GM23248 (cell line): Measurements from ENCODE around the gene ZNF536.

ENCODE experiments used
- EZH2 ChIP-seq: fragments of 200-600 bp; sonication (generic); IDR thresholded peaks from 2 replicates; pipeline ENCODE4 v1.6.1; 2018; ENCODE audit warnings: antibody characterized with exemption, mild to moderate bottlenecking; ENCODE audit not compliant: insufficient read depth, poor library complexity, severe bottlenecking
- EZH2phosphoT487 ChIP-seq: fragments of 200-600 bp; sonication (generic); IDR thresholded peaks from 2 replicates; pipeline ENCODE4 v1.6.1; 2018; ENCODE audit warnings: antibody characterized with exemption, moderate library complexity, mild to moderate bottlenecking, low read depth; ENCODE audit not compliant: insufficient read depth

GRCh38 chr19:30358319-30358718, 13.9 kb upstream of the ZNF536 start:
- TF ChIP-seq EZH2, result no peak
- no peak for TF ChIP-seq EZH2phosphoT487
